ENCODE results near the gene CST8.

CST8 gene

GRCh38 chr20:23526850-23527249, 35.9 kb downstream of the CST8 start:
- DNase-seq = no peak

- no peak for DNase-seq
These were observed 38.0 kb downstream of the CST8 start for GRCh38 chr20:23528867-23529431.

- DNase-seq = no peak
These were observed 40.1 kb downstream of the CST8 start for GRCh38 chr20:23530937-23531567.

DNA sequence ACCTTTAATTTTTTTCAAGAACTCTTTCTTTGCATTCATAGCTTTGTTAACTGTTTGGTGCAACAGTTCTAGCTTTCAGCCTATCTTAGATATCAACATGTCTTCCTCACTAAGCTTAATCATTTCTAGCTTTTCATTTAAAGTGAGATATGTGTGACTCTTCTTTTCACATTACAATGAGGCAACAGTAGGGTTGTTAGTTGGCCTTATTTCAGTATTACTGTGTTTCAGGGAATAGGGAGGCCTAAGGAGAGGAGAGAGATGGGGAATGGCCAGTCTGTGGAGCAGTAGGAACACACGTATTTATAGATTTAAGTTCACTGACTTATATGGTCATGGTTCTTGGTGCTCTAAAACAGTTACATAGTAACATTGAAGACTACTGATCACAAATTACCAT, 41.6 kb downstream of the CST8 start:
- no peak for DNase-seq

DNA sequence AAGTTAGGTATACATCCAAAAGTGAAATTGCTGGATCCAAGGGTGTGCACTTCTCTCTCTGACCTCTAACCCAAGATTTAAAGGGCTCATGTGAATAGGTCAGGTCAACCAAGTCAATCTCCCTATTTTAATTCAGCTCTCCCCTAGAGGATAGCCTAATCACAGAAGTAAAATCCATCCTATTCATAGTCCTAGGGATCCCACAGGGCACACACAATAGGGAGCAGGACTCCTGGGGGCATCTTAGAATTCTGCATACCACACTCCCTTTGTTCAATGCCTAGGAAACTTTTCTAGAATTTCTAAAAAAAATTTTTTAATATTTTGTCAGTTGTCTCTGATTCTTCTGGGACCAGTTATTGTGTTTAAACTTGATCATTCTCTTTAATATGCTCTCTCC, 42.2 kb downstream of the CST8 start:
- DNase-seq = no peak

GRCh38 chr20:23534801-23535593, 44.1 kb downstream of the CST8 start:
- no peak for DNase-seq

GRCh38 chr20:23536328-23536974, 45.5 kb downstream of the CST8 start:
- DNase-seq = no peak

DNA sequence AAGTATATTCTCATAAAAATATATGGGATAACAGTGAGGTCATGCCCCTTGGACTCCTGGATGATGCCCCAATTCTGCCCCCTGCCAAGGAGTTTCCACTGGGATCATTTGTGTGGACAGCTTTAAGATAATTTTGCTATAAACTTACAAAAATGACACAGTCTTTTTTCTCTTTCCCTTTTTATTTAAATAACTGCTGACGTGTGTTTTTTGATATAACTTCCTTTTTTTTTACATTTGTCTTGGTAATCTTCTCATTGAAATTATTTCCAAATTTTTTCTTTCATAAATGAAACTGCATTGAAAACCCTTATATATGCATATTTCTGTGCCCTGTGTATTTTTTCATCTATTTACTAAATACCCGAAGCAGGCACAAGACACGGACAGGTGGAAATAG, 46.1 kb downstream of the CST8 start:
- no peak for DNase-seq

DNA sequence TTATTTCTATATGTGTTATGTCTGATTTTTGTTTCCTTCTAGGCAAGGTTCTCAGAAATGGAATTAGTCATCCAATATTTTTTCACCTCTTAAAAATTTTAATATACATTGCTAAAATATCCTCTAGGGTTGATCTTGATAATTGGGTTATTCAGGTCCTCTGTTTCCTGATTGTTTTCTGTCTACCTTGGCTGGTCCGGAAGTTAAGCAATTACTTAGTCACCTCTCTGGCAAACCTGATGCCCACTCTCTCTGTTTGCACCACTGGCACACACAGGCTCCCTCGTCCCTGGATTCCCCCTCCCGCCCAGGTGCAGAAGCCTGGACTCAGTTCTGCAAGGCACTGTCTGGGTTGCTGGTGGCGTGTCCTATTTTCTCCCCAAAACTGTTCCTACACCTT, 49.7 kb downstream of the CST8 start:
- no peak for DNase-seq

GRCh38 chr20:23541330-23541729, 50.4 kb downstream of the CST8 start:
- no peak for DNase-seq

DNA sequence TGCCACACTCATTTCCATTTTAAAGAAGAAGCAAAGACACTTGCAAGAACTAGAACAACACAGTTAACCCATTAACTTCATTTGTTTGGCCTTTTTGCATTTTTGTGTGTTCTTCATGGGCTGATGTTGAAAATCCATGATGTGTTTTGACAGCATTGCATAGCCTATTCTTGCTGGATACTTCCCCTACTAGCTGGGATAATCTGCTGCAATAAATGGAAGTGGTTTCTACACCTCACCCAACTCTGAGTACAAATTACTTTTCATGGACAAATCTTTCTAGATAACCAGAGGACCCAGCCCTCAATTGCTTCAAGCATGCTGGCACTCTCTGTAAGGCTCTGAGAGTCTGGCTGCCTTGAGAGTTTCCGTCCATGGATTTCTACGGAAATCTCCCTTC, 50.9 kb downstream of the CST8 start:
- no peak for DNase-seq

DNA sequence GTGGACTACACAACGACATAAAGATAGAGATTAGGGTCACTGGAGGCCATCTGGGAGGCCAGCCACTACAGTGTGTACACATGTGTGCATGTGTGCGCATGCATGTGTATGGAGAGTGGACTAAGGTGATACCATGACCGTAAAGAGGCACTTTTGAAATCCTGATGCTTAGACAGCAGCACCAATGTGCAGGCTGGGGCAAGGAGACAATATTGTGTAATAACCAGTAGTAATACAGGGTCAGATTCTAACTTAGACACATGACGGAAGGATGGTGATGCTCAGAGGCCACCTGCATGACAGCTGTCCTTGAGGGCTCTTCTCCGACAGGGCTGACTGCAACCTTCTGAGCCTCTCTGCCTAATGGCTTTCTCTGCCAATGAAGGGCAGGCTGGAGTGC, 51.9 kb downstream of the CST8 start:
- DNase-seq = no peak

- DNase-seq = no peak
These were observed 53.2 kb downstream of the CST8 start for GRCh38 chr20:23544133-23544532.

All from CD4-positive, alpha-beta T cell treated with Interleukin-21 for 1 hour (primary cell).